NCI-H2107 (cell line): Measurements from ENCODE around the gene CDK19.

Experiments used
- DNase-seq: peaks from one replicate; lab custom pipeline; 2025; lab: John Stamatoyannopoulos, UW

Gene CDK19

DNA sequence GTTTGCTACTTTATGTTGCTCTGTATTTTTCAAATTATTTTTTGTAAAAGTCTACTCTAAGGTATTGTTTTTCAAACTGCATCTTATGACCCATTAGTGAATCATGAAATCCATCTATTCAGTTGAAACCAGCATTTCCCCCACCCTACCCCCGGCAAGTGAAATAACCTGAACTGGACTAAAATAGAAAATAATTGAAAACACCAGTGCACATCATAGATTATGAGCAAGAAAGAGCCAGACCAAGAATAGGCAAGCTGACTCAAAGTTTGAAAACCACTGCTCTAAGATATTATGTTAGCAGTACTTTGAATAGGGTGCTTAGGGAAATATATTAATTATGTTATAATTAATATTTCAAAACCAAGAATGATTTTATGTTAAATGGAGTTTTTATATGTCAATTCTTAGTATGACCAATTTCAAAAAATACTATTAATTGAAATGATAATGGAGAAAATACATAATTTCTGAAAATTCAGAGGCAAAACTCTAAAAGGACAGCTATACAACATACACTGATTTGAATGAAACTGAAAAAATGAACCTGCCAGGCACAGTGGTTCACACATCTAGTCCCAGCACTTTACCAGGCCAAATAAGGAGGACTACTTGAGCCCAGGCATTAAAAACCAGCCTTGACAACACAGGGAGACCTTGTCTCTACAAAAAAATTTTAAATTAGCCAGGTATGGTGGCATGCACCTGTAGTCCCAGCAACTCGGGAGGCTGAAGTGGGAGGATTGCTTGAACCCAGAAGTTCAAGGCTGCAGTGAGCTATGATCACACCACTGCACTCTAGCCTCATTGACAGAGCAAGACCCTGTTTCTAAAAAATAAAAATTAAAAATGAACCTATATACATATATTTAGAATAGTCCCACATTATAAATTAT lies 112.0 kb downstream of the CDK19 start:
- no peak for DNase-seq

DNA sequence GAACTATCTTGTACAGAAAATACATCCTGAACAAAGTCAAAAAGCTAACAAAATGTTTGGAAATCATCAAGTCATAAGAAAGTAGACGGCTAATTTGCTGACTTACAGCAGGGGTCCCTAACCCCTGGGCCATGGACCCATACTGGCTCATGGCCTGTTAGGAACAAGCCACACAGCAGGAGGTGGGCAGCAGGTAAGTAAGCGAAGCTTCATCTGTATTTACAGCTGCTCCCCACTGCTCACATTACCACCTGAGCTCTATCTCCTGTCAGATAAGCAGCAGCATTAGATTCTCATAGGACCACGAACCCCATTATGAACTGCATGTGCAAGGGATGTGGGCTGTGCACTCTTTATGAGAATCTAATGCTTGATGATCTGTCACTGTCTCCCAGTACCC lies 115.5 kb downstream of the CDK19 start:
- DNase-seq: no peak

DNA sequence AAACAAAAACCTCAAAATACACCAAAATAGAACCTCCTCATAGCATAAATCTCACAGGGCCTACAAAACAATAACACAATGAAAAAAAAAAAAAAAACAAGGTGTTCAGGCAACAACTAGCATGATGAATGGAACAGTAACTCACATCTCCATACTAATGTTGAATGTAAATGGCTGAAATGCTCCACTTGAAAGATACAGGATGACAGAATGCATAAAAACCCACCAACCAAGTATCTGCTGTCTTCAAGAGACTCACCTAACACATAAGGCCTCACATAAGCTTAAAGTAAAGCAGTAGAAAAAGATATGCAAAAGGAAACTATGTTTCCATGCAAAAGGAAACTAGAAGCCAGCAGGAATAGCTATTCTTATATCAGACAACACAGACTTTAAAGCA lies 121.3 kb downstream of the CDK19 start:
- no peak for DNase-seq

DNA sequence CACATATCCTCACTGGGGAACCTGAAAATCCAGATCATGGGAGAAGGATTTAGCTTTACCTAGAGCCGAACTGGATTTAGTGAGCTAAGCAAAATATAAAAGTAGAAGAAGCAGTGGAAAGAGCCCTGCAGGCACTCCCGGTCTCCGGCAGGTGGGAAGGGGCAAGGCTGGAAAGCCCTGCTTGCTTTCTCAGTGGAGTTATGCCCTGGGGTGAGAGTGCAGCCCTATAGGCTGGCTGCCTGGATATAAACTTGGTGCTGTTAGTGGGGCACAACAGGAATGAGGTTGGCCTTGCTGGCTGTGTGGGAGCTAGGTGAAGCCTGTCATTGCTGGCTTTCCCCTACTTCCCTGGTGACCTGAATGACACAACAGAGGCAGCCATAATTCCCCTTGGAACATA lies 122.0 kb downstream of the CDK19 start:
- no peak for DNase-seq

DNA sequence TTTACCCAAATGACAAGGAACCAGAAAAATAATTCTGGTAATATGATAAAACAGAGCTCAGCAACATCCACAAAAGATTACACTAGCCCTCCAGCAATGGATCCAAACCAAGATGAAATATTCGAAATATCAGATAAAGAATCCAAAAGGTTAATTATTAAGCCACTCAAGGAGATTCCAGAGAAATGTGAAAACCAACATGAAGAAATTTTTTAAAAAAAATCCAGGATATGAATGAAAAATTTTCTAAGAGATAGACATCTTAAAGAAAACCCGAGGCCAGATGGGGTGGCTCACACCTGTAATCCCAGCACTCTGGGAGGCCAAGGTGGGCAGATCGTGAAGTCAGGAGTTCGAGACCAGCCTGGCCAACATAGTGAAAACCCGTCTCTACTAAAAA lies 124.4 kb downstream of the CDK19 start:
- no peak for DNase-seq

DNA sequence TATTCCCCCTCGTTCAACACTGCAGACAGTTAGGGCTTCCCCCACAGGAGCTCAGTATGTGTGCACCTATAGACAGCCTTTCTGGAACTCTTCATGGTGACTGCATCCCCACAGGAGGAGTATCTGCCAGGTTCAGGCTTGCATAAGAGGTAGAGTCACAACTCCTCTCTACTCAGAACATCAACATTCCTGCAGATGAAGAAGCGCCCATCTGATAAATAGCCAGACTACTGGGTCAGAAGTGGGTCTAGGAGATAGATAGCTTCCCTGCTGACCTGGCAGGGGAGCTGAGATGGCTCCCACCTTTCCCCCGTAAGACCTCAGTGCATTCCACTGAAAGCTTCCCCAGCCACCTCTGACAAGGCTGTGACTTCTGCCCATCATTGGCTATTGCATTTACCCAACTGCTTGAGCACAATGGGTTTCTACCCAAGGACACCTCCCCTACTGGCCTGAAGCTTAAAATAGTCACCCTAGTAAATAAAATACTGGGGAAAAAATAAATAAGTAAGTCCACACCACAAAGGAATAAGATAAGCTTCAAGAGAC lies 125.1 kb downstream of the CDK19 start:
- DNase-seq: no peak

DNA sequence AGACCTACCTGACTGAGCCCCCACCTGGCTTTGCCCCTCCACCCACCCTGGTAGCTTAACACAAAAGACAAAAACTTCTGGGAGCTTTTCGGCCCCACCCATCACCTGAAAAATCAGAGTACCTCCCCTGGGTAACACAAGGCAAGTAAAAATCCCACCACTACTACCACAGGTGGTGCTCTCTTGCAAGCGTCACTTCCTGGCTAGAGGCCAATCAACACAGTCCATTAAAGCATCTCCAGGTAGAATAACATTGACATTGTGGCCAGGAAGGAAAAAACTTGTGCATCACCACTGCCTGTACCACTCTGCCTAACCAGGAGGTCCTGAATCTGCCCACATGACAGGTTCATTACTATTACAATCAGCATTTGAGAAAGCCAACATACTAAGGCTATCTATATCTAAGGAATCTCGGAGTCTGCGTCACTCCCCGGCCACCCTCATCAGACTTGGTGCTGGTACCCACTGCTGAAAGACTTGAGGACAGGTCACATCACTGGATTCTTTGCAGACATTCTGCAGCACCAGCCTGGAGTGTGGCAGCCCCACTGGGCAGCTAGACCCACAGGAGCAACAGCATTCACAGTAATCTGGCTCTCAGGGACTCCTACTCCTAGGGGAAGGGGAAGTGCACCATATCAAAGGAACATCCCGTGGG lies 125.9 kb downstream of the CDK19 start:
- DNase-seq: peak; percentile 30

DNA sequence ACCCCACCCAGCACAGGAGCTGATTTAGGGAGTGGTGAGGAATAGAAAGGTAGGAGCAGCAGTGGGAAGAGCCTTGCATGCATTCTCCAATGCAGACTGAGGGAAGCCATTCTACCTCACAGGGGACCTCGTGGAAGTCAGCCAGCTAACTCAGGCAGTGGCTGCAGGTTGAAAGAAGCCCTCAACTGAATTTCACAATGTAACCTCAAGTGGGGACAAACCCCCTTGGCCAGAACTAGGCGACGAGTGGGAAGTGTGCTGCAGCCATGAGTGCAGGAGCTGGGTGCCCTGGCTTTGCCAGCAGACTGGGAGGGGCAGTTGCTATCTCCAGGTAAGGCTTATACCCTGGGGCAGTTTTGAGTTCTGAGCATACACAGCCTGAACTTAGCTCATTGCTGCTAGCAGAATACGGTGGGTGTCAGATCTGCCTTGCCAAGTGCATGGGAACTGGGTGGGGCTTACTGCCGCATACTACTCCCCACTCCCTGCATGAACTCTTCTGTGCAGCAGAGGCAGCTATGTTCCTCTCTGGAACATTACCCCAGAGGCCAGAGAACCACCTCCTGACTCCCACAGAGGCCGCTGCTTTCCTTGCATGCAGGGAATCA lies 126.5 kb downstream of the CDK19 start:
- no peak for DNase-seq

DNA sequence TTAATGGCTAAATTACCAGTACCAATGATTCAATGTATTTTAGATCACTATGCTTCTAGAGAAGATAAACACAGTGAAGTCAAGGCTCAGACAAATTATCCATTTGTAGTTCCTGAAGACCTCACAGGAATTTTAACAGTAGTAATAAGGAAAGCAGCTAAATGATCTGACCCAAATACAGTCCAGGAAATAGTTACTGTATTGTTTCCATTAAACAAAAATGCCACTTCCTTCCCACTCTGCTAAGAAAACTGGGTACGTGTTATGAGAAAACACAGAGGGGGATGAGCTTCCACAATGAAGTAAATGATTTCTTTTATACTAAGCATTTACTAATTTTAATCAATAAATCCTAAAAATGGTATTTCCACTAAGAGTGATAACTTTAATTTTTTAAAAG lies 127.9 kb downstream of the CDK19 start:
- DNase-seq: no peak

DNA sequence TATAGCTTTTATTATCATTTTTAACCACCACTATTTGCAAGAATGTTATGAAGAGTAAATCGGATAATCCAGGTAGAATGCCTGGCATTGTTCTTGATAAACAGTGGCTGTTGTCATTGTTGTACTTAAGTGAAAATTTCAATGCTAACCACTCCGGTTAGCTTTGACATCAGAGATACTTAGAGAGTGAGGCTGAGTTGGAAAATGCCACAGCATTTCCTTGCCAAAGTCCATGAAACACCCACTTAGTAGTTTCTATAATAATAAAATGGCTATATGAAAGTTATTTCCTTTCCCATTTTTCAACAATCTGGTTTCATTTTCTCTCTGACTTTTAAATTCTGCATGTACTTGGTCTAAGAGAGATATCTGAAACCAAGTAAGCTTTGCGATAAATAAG lies 132.0 kb downstream of the CDK19 start:
- DNase-seq: no peak

DNA sequence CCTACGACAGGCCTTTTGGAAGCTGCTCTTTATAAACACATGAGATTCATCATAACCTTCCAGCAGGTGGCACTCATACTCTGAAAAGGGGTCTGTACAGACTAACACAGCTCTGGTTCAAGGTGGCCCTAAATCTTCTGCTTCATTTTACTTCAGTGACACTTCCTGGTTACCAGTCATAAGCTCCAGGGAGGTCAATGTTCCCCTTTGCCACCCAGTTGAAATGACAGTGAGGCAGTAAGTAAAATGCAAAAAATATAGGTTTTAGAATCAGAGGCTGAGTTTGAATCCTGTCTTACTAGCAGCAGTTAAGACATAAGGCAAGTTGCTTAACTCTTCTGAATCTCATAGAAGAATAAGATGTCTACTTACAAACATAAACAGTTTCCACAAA lies 132.8 kb downstream of the CDK19 start:
- peak; percentile 70 for DNase-seq

DNA sequence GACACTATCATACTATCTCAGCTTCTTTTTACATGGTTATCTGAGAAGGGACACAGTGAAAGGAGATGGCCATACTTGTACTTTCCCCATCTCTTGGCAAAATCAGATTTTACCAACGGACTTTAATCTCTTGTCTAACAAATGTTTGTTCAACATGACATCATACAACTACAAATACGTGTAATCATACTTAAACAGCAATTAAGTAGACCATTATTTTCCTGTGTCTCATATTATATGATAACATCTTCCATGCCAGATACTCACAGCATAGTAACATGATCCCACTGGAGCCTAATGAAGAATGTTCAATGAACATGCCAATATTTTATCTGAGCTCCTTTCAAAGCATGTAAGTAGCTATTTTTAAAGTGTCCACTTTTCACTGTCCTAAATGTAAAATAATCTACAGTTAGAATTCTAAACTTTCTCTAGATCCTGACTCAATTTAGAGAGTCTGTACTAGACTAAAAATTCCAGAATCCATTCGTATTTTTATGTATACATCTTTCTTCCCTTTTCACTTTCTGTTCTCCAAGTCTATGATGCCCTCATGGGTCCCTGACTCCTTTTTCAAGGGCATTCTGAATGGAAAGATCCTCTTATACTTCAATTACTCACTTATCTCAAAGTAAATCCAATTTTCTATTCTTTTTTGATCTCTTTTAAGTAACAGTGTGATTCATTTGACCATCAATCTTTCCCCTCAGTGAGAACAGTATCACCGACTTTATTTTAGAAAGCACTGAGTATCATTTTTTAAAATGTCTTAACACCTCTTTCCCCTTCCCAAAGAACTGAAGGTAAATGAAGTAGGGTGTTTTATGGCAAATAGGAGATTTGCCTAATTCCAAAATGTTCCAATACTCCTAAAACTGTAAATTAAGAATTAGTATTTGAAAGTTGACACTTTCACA lies 133.5 kb downstream of the CDK19 start:
- no peak for DNase-seq

DNA sequence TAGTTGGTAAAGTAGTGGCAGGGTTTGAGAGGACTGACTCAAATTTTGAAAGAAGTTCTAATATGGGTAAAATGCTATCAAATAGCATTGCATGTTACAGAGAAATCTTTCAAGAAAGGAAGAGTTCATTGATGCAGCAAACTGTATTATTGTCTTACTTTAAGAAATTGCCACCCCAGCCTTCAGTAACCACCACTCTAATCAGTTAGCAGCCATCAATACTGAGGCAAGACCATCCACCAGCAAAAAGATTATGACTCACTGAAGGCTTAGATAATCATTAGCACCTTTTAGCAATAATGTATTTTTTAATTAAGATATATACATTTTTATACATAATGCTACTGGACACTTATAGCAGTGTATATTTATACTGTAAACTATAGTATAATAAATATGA lies 138.9 kb downstream of the CDK19 start:
- no peak for DNase-seq

DNA sequence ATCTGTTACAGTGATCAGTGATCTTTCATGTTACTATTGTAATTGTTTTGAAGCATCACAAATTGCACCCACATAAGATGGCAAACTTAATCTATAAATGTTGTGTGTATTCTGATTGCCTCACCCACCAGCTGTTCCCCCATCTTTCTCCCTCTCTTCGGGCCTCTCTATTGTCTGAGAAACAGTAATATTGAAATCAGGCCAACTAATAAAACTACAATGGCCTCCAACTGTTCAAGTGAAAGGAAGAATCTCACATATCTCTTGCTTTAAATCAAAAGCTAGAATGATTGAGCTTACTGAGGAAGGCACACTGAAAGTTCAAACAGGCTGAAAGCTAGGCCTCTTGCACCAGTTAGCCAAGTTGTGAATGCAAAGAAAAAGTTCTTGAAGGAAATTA lies 141.2 kb downstream of the CDK19 start:
- no peak for DNase-seq

DNA sequence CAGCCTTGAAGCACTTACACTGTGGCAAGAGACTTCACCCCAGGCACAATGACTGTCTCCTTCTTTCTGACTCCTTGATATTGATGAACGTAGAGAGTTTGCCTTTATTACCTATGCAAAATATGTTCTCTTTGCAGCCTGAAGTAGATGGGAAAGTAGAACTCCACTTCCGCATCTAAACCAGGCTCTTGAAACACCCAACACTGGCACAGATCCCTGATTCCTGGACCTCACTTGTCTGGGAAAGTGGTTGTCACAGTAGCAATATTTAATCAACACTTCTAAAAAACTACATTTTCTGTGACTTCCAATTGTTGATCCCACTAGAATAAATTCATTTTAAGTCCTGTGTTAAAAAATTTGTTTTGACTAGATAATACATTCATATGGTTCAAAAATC lies 143.1 kb downstream of the CDK19 start:
- no peak for DNase-seq

DNA sequence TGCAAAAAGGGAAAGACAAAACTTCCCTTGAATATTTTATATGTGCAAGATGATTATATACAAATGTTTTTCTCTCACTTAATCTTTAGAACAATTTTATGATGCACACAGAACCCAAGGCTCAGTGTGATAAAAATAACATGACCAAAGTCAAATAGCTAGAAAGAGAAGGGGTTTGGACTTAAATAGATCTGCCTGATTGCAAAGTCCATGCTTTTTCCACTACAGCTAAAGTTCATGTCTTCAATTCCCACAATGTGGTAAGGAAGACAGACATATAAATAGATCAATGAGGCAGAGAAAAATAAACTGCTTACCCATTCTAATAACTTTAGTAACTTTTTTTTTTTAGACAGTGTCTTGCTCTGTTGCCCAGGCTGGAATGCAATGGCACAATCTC lies 143.8 kb downstream of the CDK19 start:
- DNase-seq: no peak

DNA sequence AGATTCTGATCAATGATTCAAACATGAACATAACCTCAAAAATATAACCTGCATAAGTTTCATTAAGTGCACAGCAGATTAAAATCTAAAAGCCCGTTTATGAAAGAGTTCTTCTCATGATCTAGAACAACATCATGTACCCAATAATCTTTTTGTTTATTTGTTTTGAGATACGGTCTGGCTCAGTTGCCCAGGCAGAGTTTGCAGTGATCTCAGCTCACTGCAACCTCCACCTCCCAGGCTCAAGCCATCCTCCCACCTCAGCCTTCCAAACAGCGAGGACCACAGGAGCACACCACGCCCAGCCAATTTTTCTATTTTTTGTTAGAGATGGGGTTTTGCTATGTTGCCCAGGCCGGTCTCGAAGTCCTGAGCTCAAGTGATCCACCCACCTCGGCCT lies 149.7 kb downstream of the CDK19 start:
- DNase-seq: no peak

DNA sequence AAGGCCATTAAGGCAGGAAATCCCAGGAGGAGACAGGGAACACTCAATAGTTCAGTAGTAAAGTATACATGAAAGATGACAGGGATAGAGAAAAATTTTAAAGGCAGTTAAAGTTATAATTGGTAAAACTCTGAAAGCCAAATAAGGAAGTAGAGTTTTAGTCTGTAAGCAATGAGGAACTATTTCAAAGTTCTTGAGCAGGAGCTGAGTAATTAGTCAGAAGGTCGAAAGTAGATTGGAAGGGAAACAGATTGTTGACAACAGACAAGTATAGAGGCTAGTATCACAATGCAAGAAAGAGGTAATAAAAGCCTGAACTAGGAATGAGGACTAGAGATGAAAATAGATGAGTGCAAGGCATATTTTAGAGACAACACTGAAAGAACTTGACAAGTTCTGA lies 150.3 kb downstream of the CDK19 start:
- no peak for DNase-seq

DNA sequence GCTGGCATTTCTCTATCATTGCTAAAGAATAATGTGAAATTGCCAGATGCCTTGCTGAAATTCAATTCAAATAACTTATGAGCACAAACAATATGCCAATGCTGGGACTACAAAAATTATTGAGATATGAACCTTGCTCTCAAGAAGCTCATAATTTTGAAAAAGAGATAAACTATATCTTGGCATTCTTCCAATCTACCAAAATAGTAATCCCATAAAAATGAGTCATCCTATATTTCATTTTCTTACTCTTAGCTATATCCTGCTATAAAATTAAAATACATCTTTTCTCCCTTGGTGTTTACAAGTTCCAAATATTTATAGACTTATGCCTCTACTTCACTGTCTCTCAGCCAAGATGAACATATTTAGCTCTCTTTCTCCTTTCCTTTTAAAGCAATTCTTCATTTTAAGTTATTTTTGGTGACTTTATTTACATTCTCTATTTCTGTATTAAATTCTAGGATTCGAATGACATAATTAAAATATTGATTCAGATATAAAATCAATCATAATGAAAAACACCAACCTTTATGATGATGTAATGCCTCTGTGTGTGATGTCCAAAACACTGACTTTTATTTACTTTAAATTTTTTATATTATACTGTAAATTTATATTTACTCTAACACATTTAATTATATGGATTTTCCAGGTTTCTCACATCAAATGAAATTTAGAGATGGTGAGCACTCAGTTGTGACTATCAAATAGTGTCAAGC lies 152.6 kb downstream of the CDK19 start:
- DNase-seq: no peak

DNA sequence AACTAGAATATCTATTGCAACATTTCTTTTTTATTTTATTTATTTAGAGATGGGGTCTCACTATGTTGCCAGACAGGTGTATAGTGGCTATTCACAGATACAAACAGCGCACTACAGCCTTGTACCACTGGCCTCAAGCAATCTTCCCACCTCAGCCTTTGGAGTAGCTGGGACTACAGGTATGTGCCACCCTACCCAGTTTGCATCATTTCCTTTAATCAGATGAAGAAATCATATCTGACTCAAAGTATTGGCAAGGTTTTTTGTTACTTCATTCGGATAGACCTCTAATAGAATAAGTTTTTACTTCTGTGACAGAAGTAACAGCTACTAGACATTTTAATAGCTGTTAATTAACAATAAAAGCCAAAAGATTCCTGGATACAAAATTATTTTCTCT lies 153.9 kb downstream of the CDK19 start:
- DNase-seq: no peak

DNA sequence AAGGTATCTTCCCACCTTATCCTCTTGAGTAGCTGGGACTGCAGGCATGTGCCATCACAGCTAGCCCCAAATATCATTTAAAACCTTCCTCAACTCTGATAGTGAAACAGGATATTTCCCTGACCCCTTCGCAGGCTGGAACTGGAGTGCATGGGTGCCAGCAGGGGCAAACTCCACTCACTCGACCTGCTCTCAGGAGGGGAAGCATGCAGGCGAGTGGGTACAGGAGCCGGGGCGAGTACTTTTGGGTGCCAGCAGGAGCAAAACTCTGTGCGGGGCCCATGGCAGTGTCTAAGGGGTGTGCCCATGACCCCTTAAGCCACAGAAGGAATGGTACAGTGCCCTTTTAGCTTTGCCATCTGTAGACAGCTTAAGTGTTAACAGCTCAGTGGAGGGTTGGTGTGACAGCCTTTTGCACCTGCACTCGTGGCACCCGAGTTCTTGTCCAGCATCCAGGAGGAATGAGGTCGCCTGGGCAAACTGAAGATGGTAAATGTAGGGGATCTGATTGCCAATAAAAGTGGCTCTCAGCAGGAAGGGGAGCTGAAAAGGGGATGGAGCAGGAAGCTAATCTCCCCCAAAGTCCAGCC lies 155.1 kb downstream of the CDK19 start:
- no peak for DNase-seq
